Measurements from ENCODE around the gene NPLOC4. TPM values are rescaled to one million over a fixed set of nuclear protein-coding genes. Genes with fewer than 3 reads are reported as not detected.

NPLOC4 gene
- total RNA-seq, 4 donors from 2014 or later = 176 to 290 (median 263) TPM

GRCh38 chr17:81672954-81673353 lies 36.0 kb upstream of the NPLOC4 start:
- peaks cover 0 to 59% of the 10 kb centered on the region in 2 donors for H3K36me3 ChIP-seq
- DNase-seq (no peak), ATAC-seq (no peak)
- no peak overlapping the region for H3K27ac ChIP-seq
- intact Hi-C loops (cut with DNase I; ENCODE audit: low total_unique reads) (no loop called here), in situ Hi-C loops (cut with MboI; ENCODE audit: low sequenced_read_pairs in 4 of 4) (no loop called here)
- no peaks in the 10 kb centered on the region for H3K27me3 ChIP-seq
- H3K4me1 ChIP-seq = peaks cover 0 to 2% of the 10 kb centered on the region in 2 donors
- TF ChIP-seq POLR2A (IDR thresholded peaks at IDR 0.05) (no peak), CTCF (IDR thresholded peaks at IDR 0.05 in 4 of 5, conservative IDR thresholded peaks at IDR 0.05 in 1 of 5) (no peak)
- no peaks in the 10 kb centered on the region for H3K9me3 ChIP-seq
- H3K4me3 ChIP-seq = no peak overlapping the region

DNA sequence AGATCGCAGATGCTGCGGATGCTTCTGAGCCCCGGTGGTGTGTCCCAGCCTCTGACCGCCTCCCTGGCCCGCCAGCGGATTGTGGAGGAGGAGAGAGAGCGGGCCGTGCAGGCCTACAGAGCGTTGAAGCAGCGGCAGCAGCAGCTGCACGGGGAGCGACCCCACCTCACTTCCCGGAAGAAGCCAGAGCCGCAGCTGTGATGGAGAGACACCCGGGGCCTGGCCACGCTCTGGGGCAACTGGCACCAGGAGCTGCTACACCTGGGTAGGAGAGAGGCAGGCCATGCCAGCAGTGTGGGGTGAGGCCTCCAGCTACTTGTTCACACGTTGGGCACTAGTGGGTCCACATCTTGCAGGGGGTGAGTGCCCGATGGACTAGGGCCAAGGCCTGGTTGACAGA lies 35.6 kb upstream of the NPLOC4 start:
- in situ Hi-C loops (cut with MboI; ENCODE audit: low sequenced_read_pairs in 4 of 4) = no loop called here
- no peak for ATAC-seq
- Histone ChIP-seq H3K4me3 (no peak overlapping the region), H3K36me3 (peaks cover 0 to 59% of the 10 kb centered on the region in 2 donors), H3K9me3 (no peaks in the 10 kb centered on the region), H3K4me1 (peaks cover 2 to 7% of the 10 kb centered on the region in 2 donors), H3K27me3 (no peaks in the 10 kb centered on the region), H3K27ac (no peak overlapping the region)
- no peak for DNase-seq
- intact Hi-C loops (cut with DNase I; ENCODE audit: low total_unique reads) = no loop called here
- TF ChIP-seq CTCF (IDR thresholded peaks at IDR 0.05 in 4 of 5, conservative IDR thresholded peaks at IDR 0.05 in 1 of 5) = no peak
- TF ChIP-seq POLR2A (IDR thresholded peaks at IDR 0.05) = no peak

DNA sequence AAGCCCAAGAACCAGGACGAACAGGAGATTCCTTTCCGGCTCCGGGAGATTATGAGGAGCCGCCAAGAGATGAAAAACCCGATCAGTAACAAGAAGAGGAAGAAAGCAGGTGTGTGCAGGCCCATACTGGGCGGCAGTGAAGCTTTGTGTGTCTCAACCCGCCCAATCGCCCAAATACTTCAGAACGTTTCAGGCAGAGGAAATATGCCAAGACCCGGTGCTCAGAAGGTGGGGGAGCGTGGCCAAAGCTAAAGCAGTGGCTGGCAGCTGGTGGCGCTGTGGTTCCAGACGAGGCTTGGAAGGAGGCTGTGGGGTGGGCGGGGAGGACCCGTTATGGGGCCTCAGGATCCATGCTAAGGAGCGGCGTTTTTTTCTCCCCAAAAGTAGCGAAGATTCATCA lies 30.8 kb upstream of the NPLOC4 start:
- intact Hi-C loops (cut with DNase I; ENCODE audit: low total_unique reads) (loop anchor here (2.0 kb wide), 1 partner anchor 31 kb away; the partner anchor contains the start of genes NPLOC4 and TSPAN10), in situ Hi-C loops (cut with MboI; ENCODE audit: low sequenced_read_pairs in 4 of 4) (no loop called here)
- ATAC-seq = no peak
- Histone ChIP-seq H3K4me1 (peaks cover 19 to 21% of the 10 kb centered on the region in 2 donors), H3K27me3 (no peaks in the 10 kb centered on the region), H3K27ac (no peak overlapping the region), H3K9me3 (no peaks in the 10 kb centered on the region), H3K4me3 (peak overlapping the region in 1 of 4 donors; percentile 78), H3K36me3 (peaks cover 0 to 47% of the 10 kb centered on the region in 2 donors)
- TF ChIP-seq POLR2A (IDR thresholded peaks at IDR 0.05) = no peak
- TF ChIP-seq CTCF (IDR thresholded peaks at IDR 0.05 in 4 of 5, conservative IDR thresholded peaks at IDR 0.05 in 1 of 5) = no peak
- DNase-seq = no peak

DNA sequence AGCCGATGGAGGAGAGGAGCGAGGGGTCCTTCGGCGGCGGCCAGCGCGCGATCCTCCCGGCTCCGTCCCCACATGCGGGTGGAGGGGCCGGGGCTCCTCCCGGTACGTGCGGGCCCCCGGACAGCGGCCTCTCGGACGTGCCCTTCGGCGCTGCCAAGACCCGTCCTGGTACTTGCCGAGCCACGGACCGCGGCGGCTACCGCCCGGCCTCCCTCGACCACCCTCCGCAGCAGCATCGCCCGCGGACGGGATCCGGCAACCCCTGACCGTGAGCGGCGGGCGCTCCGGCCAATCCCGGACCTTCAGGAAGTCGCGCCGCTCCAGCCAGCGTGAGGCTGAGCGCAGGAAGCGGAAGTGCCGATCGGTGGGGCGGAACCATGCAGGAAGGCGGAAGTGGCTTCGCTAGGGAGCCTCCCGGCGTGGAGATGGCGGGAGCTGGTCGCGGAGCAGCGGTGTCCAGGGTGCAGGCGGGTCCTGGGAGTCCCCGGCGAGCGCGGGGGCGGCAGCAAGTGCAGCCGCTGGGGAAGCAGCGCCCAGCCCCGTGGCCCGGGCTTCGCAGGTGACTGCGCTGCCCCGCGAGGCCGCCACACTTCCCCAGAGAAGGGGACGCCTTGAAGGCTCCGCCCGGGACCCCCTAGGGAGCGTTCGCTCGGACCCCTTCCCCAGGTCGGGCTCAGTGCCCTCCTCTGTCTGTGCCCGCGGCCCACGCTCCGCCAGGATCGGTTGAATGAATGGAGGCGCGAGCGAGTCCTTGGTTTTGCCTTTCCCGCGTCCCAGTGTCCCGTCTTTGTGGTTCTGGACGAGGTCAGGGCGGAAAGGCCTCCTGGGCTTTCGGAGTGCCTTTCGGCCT lies 29.7 kb upstream of the NPLOC4 start, which contains the start of the genes CCDC137 and OXLD1:
Gene CCDC137 (plus strand): TSS at position 396 of the 850 bp plus-strand sequence. CDS start 30 bp downstream, at position 426.
Gene OXLD1 (minus strand): TSS at position 264 of the 850 bp plus-strand sequence. CDS start 28 bp downstream, at position 236.
- Histone ChIP-seq H3K4me3 (peak within 1 kb of the TSS; percentile 78 to 97 (median 88)), H3K4me1 (peaks cover 19 to 21% of the 10 kb centered on the region in 2 donors), H3K27ac (peak within 1 kb of the TSS; percentile 73 to 87 (median 84)), H3K27me3 (no peaks in the 10 kb centered on the region), H3K9me3 (no peaks in the 10 kb centered on the region), H3K36me3 (peaks cover 0 to 35% of the 10 kb centered on the region in 2 donors)
- DNase-seq (peak; percentile 93), ATAC-seq (peak; percentile 97 to 98)
- in situ Hi-C loops (cut with MboI; ENCODE audit: low sequenced_read_pairs in 4 of 4) (no loop called here), intact Hi-C loops (cut with DNase I; ENCODE audit: low total_unique reads) (loop anchor here (1.0 to 2.0 kb wide), 2 partner anchors 17 to 30 kb away; partner anchors contain the start of genes ARL16, NPLOC4 and TSPAN10)
- no peak for TF ChIP-seq CTCF (IDR thresholded peaks at IDR 0.05 in 4 of 5, conservative IDR thresholded peaks at IDR 0.05 in 1 of 5)
- TF ChIP-seq POLR2A (IDR thresholded peaks at IDR 0.05) = peak; percentile 69 to 88

Data from gastrocnemius medialis (tissue), 4 donors.